ENCODE results near the gene SSR2.

GRCh38 chr1:156033011-156033410, 12.3 kb upstream of the SSR2 start:
- TF ChIP-seq, protein P1, sequence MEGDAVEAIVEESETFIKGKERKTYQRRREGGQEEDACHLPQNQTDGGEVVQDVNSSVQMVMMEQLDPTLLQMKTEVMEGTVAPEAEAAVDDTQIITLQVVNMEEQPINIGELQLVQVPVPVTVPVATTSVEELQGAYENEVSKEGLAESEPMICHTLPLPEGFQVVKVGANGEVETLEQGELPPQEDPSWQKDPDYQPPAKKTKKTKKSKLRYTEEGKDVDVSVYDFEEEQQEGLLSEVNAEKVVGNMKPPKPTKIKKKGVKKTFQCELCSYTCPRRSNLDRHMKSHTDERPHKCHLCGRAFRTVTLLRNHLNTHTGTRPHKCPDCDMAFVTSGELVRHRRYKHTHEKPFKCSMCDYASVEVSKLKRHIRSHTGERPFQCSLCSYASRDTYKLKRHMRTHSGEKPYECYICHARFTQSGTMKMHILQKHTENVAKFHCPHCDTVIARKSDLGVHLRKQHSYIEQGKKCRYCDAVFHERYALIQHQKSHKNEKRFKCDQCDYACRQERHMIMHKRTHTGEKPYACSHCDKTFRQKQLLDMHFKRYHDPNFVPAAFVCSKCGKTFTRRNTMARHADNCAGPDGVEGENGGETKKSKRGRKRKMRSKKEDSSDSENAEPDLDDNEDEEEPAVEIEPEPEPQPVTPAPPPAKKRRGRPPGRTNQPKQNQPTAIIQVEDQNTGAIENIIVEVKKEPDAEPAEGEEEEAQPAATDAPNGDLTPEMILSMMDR (conservative IDR thresholded peaks at IDR 0.05; ENCODE audit: low read depth in 2 of 2) = no peak
- no peak for TF ChIP-seq CREB1 (CRISPR knock-in tag; IDR thresholded peaks at IDR 0.05; ENCODE audit: low read depth)
- no peak for TF ChIP-seq POLR2AphosphoS5 (IDR thresholded peaks at IDR 0.05; ENCODE audit: low read depth)
- TF ChIP-seq EZH2phosphoT487 (IDR thresholded peaks at IDR 0.05; ENCODE audit: unreplicated experiment) = no peak
- TF ChIP-seq NANOG (IDR thresholded peaks at IDR 0.05; ENCODE audit: borderline replicate concordance) = no peak
